ENCODE measurements around the gene ZNF534.

GRCh38 chr19:52474351-52475127 lies 45.6 kb downstream of the ZNF534 start:
- no peak for TF ChIP-seq POLR2A (IDR thresholded peaks at IDR 0.05; ENCODE audit: low read depth, low read length)
- TF ChIP-seq TAF1 (IDR thresholded peaks at IDR 0.05; ENCODE audit: low read depth, low read length): no peak
- no peak for TF ChIP-seq POLR2AphosphoS5 (IDR thresholded peaks at IDR 0.05; ENCODE audit: low read depth, low read length)
- no peak for TF ChIP-seq SPI1 (IDR thresholded peaks at IDR 0.05; ENCODE audit: low read depth, low read length)
- TF ChIP-seq POU2F2 (IDR thresholded peaks at IDR 0.05; ENCODE audit: low read depth, low read length): no peak
- no peak for TF ChIP-seq PAX5 (IDR thresholded peaks at IDR 0.05; ENCODE audit: insufficient read depth, low read length, severe bottlenecking)
